OCI-LY3 (cell line): ENCODE data around the gene WWOX.

Experiments used
- EZH2phosphoT487 ChIP-seq: fragments of 200-600 bp; shearing (Covaris generic); IDR thresholded peaks from 2 replicates; pipeline ENCODE4 v1.6.1; 2018; ENCODE audit warnings: antibody characterized with exemption, mixed run types, low read depth
- TF ChIP-seq, protein P1 (sequence below): fragments of 200-600, 300-600 bp; sonication (generic); IDR thresholded peaks from 2 replicates; pipeline ENCODE4 v1.5.1; 2014; ENCODE audit warnings: antibody characterized with exemption, low read length, low read depth

DNA sequence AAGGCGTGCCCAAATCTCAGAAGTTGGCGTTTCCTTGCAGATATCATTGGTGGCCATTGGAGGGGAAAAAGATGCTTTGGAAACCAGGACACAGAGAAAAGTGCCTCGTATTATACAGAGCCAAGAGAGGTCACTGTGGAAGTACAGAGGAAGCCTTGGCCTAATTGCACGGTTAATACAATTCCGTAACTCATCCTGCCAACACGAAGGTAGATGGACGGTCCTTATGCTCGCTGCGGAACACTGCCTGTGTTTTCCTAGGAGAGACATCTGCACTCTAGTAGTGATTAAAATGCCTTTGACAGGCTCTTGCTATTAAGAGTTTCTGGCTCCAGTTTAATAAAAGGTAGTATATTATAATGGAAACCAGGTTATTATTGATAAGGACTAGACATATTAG, 536.4 kb downstream of the WWOX start:
- TF ChIP-seq, protein P1, sequence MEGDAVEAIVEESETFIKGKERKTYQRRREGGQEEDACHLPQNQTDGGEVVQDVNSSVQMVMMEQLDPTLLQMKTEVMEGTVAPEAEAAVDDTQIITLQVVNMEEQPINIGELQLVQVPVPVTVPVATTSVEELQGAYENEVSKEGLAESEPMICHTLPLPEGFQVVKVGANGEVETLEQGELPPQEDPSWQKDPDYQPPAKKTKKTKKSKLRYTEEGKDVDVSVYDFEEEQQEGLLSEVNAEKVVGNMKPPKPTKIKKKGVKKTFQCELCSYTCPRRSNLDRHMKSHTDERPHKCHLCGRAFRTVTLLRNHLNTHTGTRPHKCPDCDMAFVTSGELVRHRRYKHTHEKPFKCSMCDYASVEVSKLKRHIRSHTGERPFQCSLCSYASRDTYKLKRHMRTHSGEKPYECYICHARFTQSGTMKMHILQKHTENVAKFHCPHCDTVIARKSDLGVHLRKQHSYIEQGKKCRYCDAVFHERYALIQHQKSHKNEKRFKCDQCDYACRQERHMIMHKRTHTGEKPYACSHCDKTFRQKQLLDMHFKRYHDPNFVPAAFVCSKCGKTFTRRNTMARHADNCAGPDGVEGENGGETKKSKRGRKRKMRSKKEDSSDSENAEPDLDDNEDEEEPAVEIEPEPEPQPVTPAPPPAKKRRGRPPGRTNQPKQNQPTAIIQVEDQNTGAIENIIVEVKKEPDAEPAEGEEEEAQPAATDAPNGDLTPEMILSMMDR, result no peak
- no peak for TF ChIP-seq EZH2phosphoT487
